NCI-H1092 (cell line): Measurements from ENCODE around the gene CORO2B.

Experiments
- DNase-seq: peaks from one replicate; lab custom pipeline; 2025; lab: John Stamatoyannopoulos, UW

The CORO2B gene

DNA sequence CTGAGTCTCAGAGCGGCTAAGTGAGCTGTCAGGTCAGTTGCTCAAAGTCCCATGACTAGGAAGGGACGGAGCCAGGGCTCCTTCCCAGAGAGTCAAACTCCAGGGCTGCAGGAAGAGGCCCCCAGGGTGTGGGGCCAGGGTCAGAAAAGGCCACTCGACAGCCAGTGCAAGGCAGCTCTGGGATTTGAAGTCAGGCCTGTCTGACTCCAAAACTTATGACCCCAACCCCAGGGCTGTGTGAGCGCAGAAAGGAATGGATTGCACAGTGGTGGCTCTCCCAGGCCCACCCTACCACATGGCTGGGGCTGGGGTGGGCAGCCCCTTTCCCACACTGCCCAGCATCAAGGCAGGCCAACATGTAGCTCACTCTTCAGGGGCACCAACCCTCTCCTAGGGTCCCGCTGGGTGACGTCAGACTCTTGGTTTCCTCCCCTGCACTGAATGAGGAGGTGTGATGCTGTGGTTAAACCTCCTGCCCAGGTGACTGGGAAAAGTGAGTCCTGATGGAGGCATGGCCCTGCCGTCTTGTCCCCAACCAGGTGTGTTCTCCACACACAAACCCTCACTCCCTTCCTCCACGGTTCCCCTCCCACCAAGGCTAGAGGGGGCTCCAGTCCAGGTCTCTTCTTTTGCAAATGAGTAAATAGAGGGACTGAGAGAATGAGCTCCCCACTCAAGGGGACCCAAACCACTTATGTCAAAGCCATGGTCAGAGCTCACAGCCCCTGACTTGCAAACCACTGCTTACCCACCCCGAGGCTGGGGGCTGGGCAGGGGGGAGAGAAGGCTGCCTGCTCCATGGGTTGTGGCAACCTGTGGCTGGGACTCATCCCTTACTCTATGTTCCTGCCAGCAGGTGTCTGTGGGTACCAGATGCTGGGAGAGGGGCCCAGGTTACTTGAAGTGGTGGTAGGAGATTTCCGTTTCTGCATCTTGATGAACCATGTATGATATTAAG is 23.8 kb upstream of the CORO2B start:
- no peak for DNase-seq

DNA sequence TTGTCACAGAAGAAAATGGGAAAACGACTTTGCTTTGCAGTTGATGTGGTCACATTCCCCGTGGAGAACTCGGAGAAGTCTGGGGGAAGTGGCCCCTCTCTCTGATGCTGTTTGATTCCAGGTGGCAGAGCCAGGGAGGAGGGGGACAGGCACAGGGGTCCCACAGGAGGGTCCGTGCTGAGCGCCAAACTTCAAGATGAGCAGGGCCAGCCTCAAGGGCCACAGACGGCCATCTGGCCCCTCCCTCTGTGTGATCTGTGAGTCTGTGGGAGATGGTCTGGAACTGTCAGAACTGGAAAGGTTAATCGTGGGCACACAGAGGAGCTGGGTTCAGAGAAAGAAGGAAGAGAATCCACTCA is 23.1 kb upstream of the CORO2B start:
- no peak for DNase-seq

DNA sequence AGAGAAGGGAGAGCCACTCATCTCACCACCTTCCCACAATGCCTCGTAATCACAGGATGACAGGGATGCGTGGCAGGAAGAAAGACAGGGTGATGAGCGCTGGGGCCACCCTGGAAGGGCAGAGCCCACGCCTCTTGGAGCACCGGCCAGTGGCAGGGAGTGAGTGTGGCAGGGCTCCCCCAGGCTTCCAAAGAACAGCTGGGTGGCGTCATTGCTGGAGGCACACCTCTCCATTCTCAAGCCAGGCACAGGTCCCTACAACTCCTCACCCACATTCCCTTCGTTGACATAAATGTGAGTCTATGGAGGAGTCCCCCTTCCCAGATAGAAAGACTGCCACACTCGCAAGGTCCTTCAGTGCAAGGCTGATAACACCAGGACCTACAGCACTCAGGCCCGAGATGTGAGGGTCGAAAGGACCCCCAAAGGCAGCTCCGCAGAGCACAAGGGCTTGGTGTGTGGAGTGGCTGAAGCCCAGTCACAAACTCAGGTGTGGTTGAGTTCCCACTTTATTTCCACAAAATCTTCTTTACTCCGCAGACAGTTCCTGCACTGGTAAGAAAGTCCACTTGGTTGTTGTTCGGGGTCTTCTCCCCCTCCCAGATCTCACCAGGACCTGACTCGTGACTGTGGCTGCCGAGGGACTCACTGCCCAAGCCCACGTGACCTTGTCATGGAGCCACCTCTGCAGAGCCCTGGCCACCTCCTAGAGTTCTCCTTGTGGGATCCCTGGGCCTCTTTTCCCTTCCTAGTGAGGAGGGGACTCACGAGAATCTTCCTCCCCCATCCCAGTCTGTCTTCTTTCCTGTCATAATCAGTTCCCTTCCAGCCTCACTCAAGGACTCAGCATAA is 22.4 kb upstream of the CORO2B start:
- DNase-seq: no peak

DNA sequence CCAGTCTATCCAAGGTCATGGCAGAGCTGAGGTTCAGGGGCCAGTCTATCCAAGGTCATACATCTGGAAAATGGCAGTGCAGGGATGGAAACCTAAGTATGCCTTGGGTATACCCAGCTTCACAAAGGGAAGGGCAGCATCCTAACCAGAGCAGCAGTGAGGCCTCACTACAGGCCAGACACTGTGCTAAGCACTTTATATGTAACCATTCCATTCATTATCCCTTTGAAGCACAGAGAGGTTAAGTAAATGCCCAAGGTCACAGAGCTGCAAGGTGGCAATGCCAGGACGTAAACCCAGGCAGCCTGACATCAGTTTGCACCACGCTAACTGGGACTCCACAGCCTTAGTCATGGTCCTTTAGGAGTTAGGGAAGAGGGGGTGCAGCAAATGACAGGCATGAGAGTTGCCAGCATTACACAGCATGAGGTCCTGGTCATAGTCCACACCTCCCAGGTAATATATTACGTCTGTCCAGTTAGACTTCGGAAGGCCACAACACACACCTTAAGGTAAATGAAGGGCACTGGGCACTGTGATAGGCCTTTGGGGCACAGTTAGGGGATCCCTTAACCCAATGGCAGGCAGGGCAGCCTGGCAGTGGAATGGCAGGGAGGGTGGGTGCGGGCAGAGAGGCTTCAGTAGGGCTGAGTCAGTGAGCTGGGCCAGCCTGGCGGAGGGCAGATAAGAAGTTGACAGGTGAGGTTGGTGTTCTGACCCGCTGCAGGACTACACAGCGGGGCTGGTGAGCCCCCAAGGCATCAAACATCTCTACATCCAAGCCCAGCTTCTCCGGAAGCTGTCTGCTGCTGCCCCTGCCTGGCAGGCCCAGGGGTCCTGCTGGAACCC is 21.1 kb upstream of the CORO2B start:
- no peak for DNase-seq

DNA sequence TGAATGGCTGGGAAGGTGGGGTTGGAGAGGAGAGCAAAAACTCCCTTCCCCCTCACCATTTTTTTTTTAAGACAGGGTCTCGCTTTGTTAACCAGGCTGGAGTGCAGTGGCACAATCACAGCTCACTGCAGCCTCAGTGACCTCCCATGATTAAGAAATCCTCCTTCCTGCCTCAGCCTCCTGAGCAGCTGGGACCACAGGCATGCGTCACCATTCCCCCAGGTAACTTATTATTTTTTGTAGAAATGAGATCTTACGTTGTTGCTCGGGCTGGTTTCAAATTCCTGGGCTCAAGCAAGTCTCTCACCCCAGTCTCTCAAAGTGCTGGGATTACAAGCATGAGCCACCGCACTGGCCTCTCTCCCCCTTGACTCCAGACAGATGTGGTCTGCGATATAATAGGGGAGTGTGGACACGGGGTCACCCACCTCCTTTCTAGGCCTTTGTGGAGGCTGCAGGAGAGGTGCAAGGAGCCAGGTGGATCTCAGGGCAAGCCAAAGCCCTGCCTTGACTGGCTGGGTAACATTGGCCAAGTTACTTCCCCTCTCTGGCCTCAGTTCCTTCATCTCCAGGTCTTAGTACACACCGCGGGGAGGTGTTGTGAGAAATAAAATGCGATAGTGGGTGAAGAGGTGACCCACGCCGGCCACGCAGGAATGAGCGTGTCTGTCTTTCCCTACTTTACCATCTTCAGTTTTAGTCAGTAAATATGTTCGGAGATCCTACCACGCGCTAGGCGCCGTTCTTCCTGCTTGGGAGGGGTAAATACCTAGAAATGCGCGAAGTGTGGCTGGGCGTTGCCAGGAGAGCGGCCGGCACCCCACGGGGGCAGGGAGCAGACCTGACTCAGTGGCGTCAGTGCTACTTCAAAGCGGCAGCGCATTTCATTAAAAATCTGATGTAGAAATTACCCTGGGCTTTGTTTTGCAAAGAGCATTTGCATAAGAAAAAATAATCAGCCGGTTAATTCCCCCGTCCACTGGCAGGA is 20.2 kb upstream of the CORO2B start:
- DNase-seq: no peak

DNA sequence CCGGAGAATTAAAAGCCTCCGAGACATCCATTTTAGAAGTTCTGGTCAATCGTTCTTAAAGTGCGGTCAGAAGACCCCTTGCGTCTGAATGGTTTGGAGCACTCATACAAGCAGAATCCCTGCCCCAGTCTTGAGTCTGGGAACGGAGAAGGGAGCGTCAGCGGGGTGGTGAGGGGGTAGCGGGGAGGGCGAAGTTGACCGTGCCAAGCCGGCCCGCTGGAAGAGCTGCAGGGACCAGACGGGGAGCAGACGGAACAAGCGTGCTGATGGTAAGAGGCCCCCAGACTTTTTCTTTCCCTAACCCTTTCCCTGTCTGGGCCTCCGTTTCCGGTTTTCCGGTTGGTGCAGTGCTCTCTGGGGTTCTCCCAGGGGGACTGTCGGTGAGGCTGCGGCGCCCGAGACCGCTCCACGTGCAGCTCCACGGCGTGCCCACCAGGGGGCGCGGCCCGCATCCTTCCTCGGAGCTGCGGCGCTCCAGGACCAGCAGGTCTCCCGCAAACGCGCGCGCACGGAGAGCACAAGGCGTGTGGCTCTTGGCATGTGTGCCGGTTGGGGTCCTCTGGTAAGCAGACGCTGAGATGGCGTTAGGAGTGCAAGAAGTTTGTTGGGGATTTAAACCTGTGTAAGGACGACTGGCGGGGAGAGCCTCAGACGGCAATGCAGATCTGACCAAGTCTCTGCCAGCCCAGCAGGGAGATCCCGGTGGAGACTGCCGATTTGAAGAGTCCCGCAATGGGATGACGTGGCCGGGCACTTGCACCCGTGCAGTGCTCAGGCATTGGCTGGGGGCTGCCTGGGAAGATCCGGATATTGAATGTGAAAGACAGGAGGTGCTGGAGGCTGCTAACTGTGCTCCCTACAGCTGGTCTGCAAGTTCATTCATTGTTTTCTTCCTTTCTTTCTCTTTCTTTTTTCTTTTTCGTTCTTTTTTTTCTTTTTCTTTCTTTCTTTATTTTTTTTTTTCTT is 19.2 kb upstream of the CORO2B start:
- peak; percentile 76 for DNase-seq

DNA sequence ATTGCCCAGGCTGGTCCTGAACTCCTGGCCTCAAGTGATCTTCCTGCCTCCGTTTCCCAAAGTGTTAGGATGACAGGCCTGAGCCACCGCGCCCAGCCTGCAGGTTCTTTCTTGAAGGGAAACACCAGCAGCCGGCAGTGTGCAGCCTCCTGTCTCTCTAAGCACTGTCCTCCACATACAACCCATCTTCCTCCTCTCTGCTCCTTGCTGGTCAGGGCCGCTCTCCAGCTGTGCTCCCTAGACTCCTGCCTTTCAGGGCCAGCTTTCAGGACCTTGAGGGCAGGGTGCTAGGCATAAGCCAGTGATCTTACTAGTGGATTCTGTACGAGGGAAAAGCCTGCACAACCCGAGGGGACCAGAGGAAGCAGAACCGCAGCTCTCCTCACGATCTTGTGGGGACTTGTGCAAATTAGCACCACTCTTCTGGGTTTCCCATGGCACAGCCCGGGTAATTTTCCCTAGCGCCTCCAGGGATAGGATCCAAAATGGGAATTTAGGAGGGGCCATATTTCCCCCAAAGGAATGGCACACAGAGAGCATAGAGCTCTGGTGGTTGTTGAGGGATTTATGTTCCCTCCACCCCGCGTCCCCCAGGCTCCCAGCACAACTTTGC is 18.2 kb upstream of the CORO2B start:
- no peak for DNase-seq

DNA sequence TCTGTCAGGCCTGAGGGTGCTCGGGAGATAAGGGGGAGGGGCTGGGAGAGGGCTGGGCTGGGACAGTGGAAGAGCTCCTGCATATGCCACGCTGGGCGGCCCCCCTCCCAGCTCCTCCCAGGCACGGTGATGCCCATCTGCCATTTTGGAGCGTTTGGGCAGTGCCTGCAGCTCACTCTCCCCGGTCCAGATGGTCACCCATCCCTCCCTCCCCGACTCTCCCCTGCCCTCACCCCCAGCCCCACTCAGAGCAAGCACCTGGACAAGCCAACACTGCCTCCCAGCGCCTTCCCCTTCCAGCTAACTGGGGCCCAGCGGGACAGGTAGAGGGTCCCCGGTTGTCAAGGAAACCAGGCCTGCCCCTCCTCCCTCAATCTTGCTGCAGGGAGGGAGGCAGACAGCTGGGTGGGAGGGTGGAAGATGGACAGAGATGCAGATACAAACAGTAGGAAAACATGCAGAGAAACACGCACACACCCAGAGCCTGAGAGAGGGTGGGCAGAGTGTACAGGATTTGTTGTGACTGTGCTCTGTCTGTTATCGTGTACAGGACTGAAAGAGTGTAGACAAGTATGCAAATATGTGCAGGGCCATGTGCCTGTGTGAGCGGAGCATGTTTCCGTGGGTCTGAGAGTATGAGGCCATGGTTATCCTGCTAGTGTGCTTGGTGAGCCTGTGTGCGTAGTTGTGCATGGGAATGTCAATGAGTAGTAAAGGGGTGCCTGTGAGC is 17.5 kb upstream of the CORO2B start:
- no peak for DNase-seq

DNA sequence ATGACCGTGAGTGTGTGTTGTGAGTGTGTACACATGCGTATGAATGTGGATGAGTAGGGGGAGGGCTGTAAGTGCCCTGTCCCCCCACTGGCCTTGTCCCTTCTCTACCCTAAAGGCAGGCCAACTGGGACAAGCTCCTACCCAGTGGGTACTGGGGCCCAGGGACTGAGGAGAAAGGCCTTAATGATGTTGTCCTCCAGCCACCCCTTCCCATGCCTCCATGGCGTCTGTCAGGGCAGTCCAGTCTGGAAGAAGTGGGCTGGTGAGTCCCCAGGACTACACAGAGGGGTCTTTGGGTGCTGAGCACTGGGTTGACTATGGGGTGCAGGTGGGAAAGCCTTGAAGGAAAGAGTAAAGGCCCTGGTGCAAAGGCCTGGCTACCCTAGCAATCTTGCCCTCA is 16.9 kb upstream of the CORO2B start:
- no peak for DNase-seq

DNA sequence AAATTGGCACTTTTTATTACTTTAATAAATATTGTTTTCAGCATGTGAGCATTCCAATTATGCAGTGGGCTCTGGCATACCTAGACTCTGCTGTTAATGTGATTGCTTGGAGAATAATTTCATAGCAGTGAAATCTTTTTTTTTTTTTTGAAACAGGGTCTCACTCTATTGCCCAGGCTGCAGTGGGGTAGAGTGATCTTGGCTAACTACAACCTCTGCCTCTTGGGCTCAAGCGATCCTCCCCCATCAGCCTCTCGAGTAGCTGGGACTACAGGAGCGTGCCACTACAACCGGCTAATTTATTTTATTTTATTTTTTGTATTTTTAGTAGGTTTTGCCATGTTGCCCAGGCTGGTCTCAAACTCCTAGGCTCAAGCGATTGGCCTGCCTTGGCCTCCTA is 14.6 kb upstream of the CORO2B start:
- no peak for DNase-seq

DNA sequence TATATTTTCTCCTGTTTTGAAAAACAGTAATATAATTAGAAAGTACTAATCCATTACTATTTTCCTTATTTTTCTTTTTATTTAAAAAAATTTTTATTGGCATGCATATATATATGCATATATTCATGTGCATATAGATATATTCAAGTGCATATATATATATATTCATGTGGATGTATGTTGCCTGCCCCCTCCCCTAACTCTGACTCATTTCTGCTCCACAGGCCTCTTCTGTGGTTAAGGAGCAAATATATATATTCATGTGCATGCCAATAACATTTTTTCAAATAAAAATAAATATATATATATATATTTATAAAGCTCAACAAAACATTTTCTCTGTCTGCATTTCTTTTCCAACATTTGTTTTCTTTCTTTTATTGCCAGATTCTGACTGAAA is 13.6 kb upstream of the CORO2B start:
- DNase-seq: no peak

DNA sequence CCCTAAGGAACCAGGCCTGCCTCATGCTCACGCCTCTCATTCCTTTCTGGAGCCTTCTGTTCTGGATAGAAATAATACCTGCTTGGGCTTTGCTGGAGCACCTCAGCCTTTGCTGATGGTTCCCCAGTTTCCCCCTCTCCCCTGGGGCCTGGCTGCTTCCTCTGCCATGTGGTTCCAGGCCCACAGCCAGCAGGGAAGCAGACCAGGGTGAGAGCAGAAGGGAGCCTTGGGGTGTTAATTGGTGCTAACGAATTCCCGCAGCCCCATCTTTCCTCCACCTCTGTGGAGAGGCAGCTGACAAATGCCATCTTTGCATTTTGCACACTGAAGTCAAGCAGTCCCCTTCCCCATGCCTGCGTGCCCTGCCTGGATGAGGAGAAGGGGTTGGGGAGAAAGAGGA is 13.1 kb upstream of the CORO2B start:
- DNase-seq: no peak

DNA sequence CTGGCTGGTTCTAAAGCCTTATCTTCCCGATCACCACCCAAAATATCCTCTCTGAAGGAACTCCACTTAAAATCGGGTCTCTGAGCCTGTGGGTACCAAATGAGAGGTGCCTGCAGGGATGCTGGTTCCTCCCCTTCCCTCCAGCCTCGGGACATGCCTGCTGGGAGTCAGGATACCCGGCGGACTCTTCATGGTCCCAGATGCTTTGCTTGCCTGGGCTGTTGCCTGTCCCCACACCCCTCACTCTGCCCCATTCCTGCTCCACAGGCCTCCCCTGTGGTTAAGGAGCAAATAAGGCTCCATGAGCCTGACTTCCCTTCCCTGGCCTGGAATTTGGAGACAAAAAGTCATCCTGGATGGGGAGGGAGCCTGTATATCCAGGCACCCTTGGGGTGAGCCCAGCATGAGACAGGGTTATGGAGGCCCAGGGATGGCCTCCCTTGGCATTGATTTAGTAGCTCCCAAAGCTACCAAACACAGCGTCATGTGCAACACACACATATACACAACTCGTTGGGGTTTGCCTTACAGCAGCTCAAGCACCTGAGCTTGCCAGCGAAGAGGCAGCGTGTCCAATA is 12.3 kb upstream of the CORO2B start:
- no peak for DNase-seq

DNA sequence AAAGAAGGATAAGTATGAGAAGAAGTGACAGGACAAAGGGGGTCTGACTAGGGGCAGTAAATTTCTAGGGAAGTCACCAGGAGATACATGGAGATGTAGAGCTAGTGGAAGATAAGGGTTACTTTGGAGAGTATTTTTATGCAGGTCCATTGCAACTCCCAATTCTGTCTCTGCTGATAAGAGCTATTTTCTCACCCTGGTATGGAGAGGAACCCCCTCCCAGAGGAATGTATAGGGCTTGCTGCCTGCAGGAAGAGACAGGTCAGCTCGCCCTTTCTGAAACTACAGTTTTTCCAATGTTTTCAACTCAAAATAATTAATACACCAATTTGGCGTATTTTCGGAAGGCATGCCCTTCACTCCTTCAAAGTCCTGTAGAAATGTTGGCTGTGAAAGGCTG is 11.4 kb upstream of the CORO2B start:
- DNase-seq: no peak

DNA sequence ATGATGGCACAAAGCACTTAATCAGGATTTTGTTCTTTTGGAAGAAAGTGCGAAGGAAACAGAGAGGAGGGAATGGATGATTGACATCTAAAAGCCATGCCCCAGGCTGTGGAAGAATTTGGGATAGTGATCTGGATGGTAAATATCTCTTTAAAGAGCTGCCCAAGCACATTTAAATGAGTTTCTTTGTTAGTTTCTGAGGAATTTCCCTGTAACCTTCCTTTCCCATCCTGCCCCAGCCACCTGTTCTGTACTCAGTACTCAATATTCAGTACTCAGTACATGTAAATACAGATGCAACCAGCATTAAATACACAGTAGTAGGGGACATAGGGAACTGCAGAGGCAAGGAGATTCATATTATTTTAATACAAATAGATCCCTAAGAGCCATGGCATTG is 7.8 kb upstream of the CORO2B start:
- no peak for DNase-seq

DNA sequence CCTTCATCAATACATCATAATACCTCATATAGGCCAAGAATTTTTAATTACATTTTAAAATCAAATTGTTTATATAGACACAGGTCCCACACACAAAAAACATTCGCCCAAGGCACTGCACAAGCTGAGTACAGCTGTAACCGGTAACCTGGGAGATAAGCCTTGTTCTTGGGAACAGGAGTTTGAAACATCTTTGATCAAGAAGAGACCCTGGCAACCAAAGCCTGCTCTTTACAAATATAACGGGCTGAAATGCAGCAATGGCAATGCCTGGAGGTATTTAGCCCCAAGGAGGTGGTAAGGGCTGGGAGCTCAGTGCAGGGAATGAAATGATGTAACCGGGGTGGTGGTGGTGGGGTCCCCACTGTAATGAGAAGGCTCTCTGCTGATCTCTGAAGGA is 7.2 kb upstream of the CORO2B start:
- no peak for DNase-seq

DNA sequence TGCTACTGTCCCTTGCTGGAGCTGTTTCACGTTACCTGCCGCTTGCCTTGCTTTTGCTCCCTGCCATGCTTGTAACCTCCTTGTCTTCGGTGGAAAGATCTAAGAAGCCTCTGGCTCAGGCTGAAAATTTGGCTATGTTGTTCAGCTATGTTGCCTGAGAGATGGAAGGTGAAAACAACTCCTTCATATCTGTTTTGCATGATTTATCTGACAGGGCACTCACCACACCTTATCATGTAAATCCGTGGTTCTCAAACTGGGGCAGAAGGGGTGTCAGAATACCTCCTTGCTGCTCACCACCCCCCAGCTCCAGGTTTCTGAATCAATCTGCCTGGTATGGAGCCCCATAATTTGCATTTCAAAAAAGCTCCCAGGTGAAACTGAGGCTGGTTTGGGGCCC is 6.5 kb upstream of the CORO2B start:
- no peak for DNase-seq

DNA sequence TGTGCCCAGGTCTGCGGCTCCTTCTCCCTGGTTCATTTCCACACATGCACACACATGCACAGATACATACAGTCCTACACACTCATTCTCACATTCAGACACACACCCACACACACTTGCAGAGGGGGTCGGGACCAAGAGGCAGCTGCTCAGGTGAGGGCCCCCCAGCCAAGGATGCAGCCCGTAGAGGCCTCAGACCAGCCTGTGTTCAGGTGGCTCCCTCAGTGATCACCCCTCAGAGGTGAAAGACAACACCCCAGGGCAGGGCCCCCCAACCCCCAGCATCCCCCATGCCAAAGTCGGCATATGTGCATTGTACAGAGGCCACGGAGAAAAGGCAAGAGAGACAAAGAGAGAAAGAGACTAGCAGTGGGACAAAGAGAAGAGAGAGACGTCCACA is 5.9 kb upstream of the CORO2B start:
- DNase-seq: no peak
